ENCODE measurements around the gene ECE2.

GRCh38 chr3:184258926-184259325 is 16.9 kb upstream of the ECE2 start:
- TF ChIP-seq EZH2 (IDR thresholded peaks at IDR 0.05; ENCODE audit: borderline replicate concordance, low read length): no peak
- no peak for TF ChIP-seq CTCF (IDR thresholded peaks at IDR 0.05; ENCODE audit: low read length)

All from OCI-LY1 (cell line).